A673 (cell line): ENCODE measurements around the gene ADAM12. TPM values are rescaled to one million over a fixed set of nuclear protein-coding genes. Genes with fewer than 3 reads are reported as not detected.

Experiments
- BruUV-seq: library from RNA; stranded (reverse); fragments of 400-500 nt; replicated peaks from 2 replicates; lab custom pipeline; 2021; lab: Mats Ljungman, UMichigan
- CTCF ChIA-PET: fragments of 300-600 bp; sonication (Branson Sonifier 250); formaldehyde crosslinking; loops from one replicate; lab custom pipeline; 2022; ENCODE audit warnings: antibody characterized with exemption; lab: Charles Lee
- POLR2A ChIA-PET: fragments of 300-600 bp; sonication (Branson Sonifier 250); formaldehyde crosslinking; loops from one replicate; lab custom pipeline; 2022; ENCODE audit warnings: antibody characterized with exemption; ENCODE audit not compliant: low non-redundant PET; lab: Charles Lee
- DNase-seq: peaks from one replicate; pipeline ENCODE4 v3.0.0-alpha.2; 2015; ENCODE audit warnings: low spot score
- H3K27ac ChIP-seq: fragments of 200-600 bp; sonication (generic); 2 replicates; pipeline ENCODE4 v1.5.1; 2016; ENCODE audit warnings: mixed run types, low read depth, mild to moderate bottlenecking, mixed read lengths, antibody characterized with exemption, low read length; ENCODE audit not compliant: poor library complexity, severe bottlenecking
- H3K27me3 ChIP-seq: fragments of 200-600 bp; sonication (generic); replicated peaks from 2 replicates; pipeline ENCODE4 v1.6.1; 2017; ENCODE audit warnings: mixed run types, low read depth, mild to moderate bottlenecking, mixed read lengths, antibody characterized with exemption, low read length; ENCODE audit not compliant: insufficient read depth, poor library complexity
- H3K36me3 ChIP-seq: fragments of 200-600 bp; sonication (generic); 2 replicates; pipeline ENCODE4 v1.6.1; 2016; ENCODE audit warnings: mixed run types, mild to moderate bottlenecking, mixed read lengths, antibody characterized with exemption, low read length; ENCODE audit not compliant: insufficient read depth, poor library complexity, severe bottlenecking
- H3K4me1 ChIP-seq: fragments of 200-600 bp; sonication (generic); 2 replicates; pipeline ENCODE4 v1.6.1; 2017; ENCODE audit warnings: mixed run types, mild to moderate bottlenecking, mixed read lengths, antibody characterized with exemption, low read length; ENCODE audit not compliant: insufficient read depth, poor library complexity, severe bottlenecking
- H3K4me3 ChIP-seq: fragments of 200-600 bp; sonication (generic); 2 replicates; pipeline ENCODE4 v1.5.1; 2016; ENCODE audit warnings: low read depth, mixed run types, mild to moderate bottlenecking, mixed read lengths, low read length; ENCODE audit not compliant: poor library complexity, severe bottlenecking
- H3K9me3 ChIP-seq: fragments of 200-600 bp; sonication (generic); 2 replicates; pipeline ENCODE4 v1.6.1; 2016; ENCODE audit warnings: mixed run types, low read depth, mild to moderate bottlenecking, mixed read lengths, antibody characterized with exemption, low read length; ENCODE audit not compliant: poor library complexity, severe bottlenecking
- CTCF ChIP-seq: fragments of 300-800, 200-600 bp; sonication (generic); conservative IDR thresholded peaks from 2 replicates; pipeline ENCODE4 v1.5.1; 2017; ENCODE audit warnings: low read depth, mild to moderate bottlenecking, antibody characterized with exemption, low read length, moderate library complexity, mixed read lengths
- EZH2 ChIP-seq: fragments of 200-600 bp; sonication (generic); IDR thresholded peaks from 2 replicates; pipeline ENCODE4 v1.6.1; 2017; ENCODE audit warnings: borderline replicate concordance, low read depth, mild to moderate bottlenecking, mixed read lengths, antibody characterized with exemption, low read length; ENCODE audit not compliant: poor library complexity, severe bottlenecking
- intact Hi-C: fragments of 100-400 bp; cut with micrococcal nuclease; formaldehyde crosslinking; loops from one replicate; pipeline ENCODE4 v1.10.0; 2022; ENCODE audit not compliant: unreplicated experiment
- total RNA-seq: library from RNA; stranded (reverse); gene quantifications from 2 replicates; pipeline ENCODE4 v1.2.3, GENCODE V29; 2021

Gene ADAM12
- total RNA-seq, 1 experiment from 2014 or later: 0.17 TPM

- no peak for TF ChIP-seq EZH2
- no peak for TF ChIP-seq CTCF
- H3K9me3 ChIP-seq: no peaks in the 10 kb centered on the region
Observed at GRCh38 chr10:126334272-126334671, 54.0 kb downstream of the ADAM12 start.

GRCh38 chr10:126332576-126332975, 55.7 kb downstream of the ADAM12 start:
- Histone ChIP-seq H3K27me3 (peaks cover 8% of the 10 kb centered on the region), H3K4me3 (no peak overlapping the region), H3K4me1 (no peaks in the 10 kb centered on the region), H3K27ac (no peak overlapping the region), H3K36me3 (no peaks in the 10 kb centered on the region), H3K9me3 (no peaks in the 10 kb centered on the region)
- no TSS peak for BruUV-seq
- DNase-seq: no peak
- TF ChIP-seq CTCF: no peak
- TF ChIP-seq EZH2: no peak
- intact Hi-C loops: no loop called here
- CTCF ChIA-PET: no interaction called here
- POLR2A ChIA-PET: no interaction called here

More at GRCh38 chr10:126334272-126334671, 54.0 kb downstream of the ADAM12 start:
- no peaks in the 10 kb centered on the region for H3K4me1 ChIP-seq
- H3K27ac ChIP-seq: no peak overlapping the region
- no TSS peak for BruUV-seq
- POLR2A ChIA-PET: no interaction called here
- no peak overlapping the region for H3K4me3 ChIP-seq
- no peak for DNase-seq
- H3K36me3 ChIP-seq: no peaks in the 10 kb centered on the region
- CTCF ChIA-PET: no interaction called here
- H3K27me3 ChIP-seq: peaks cover 8% of the 10 kb centered on the region
- intact Hi-C loops: no loop called here

- H3K27me3 ChIP-seq: peaks cover 8% of the 10 kb centered on the region
- CTCF ChIA-PET: no interaction called here
- H3K4me1 ChIP-seq: no peaks in the 10 kb centered on the region
- no peaks in the 10 kb centered on the region for H3K36me3 ChIP-seq
- intact Hi-C loops: no loop called here
- POLR2A ChIA-PET: no interaction called here
- no peak for DNase-seq
- no peak overlapping the region for H3K4me3 ChIP-seq
- H3K9me3 ChIP-seq: no peaks in the 10 kb centered on the region
- no TSS peak for BruUV-seq
- TF ChIP-seq EZH2 (no peak), CTCF (no peak)
- H3K27ac ChIP-seq: no peak overlapping the region
Observed at GRCh38 chr10:126331101-126331500, 57.2 kb downstream of the ADAM12 start.
